Right lobe of liver (tissue), 6 donors: ENCODE data around the gene UGP2. TPM values are rescaled to one million over a fixed set of nuclear protein-coding genes. Genes with fewer than 3 reads are reported as not detected.
A peak's percentile ranks its signal among the peaks of the same experiment; 100 is the strongest.
"Not testable (repeated sequence)": the region's sequence is repeated elsewhere in the genome, so short reads cannot be mapped to it uniquely, and the experiment has no call there.

ENCODE experiments used
- ATAC-seq, 4 donors: fragments of 200-7000 bp; cut with Tn5 transposase; one replicate each; pipeline ENCODE4 v1.9.1; 2020; ENCODE audit warnings: mild to moderate bottlenecking in 4 of 4, moderate library complexity in 4 of 4
- DNase-seq, 3 donors: peaks; one replicate each; pipeline ENCODE4 v3.0.0-alpha.2; 2020
- H3K27ac ChIP-seq, 3 donors: fragments of 200-600 bp; one replicate each; pipeline ENCODE4 v1.8.0; 2022
- H3K27me3 ChIP-seq, 2 donors: fragments of 200-600 bp; one replicate each; pipeline ENCODE4 v1.8.0; 2022
- H3K36me3 ChIP-seq, 4 donors: fragments of 200-600 bp; sonication (generic) in 1 of 4; one replicate each; pipeline versions ENCODE4 v1.5.1 to v1.8.0; 2017 to 2022; ENCODE audit warnings: control low read depth in 1 of 4
- H3K4me1 ChIP-seq, 4 donors: fragments of 200-600 bp; sonication (generic) in 1 of 4; one replicate each; pipeline versions ENCODE4 v1.5.1 to v1.8.0; 2017 to 2022; ENCODE audit warnings: control low read depth in 1 of 4
- H3K4me3 ChIP-seq, 3 donors: fragments of 200-600 bp; one replicate each; pipeline ENCODE4 v1.8.0; 2022
- H3K9me3 ChIP-seq, 4 donors: fragments of 200-600 bp; sonication (generic) in 1 of 4; one replicate each; pipeline versions ENCODE4 v1.5.1 to v1.8.0; 2017 to 2022; ENCODE audit warnings: control low read depth in 1 of 4
- POLR2A ChIP-seq: fragments of 450-650 bp; IDR thresholded peaks from one replicate; pipeline ENCODE4 v1.6.1; 2017; ENCODE audit warnings: antibody characterized with exemption, mild to moderate bottlenecking
- WGBS: methylation state at CpG from one replicate; pipeline ENCODE4 v1.1.6; 2018; ENCODE audit warnings: low coverage, low lambda C conversion rate; ENCODE audit not compliant: insufficient coverage; ENCODE audit errors: missing lambda C conversion rate; 5-methylcytosine and 5-hydroxymethylcytosine counted together
- intact Hi-C, 2 donors: fragments of 100-400 bp; cut with DNase I; formaldehyde crosslinking; loops; one replicate each; pipeline versions ENCODE4 v1.11.2 to v1.14.1; 2022
- total RNA-seq, 6 experiments: library from RNA; depleted of rRNA in 2 of 6; stranded (reverse); fragments of >200 nt in 2 of 6; fragmentation: NEBNext Ultra II Directional in 3 of 6; extraction: Animal tissue kit (Norgen Biotek cat#: 25700) in 3 of 6; gene quantifications; one replicate each; pipeline versions ENCODE4 v1.1.0 to v1.2.4, GENCODE V29; 2016 to 2023
- TF ChIP-seq, protein P1 (sequence below), 4 donors: fragments of 200-600 bp in 3 of 4; fragments of 450-650 bp in 1 of 4; IDR thresholded peaks; one replicate each; pipeline versions ENCODE4 v1.5.1 to v1.8.0; 2016 to 2022; ENCODE audit warnings: antibody characterized with exemption in 4 of 4, mild to moderate bottlenecking in 2 of 4
- donor health status: DM: no; HTN: yes; CAD: no.
- donor health status: DM: no; HTN: no; CAD: no.
- donor health status: DM: no; HTN: no; CAD: no.
- donor health status: DM: no; HTN: yes; CAD: no.
- donor health status: DM: no; HTN: yes; CAD: no.

UGP2 gene
- total RNA-seq, 6 experiments from 2014 or later: 276 to 691 (median 425) TPM

GRCh38 chr2:63801455-63801854 is 40.2 kb upstream of the UGP2 start:
- WGBS: 100% methylated on average over 3 of the region's 6 CpGs
- DNase-seq: no peak
- Histone ChIP-seq H3K9me3 (no peaks in the 10 kb centered on the region), H3K36me3 (no peaks in the 10 kb centered on the region), H3K27ac (no peak overlapping the region), H3K4me3 (no peak overlapping the region), H3K4me1 (peaks cover 0 to 7% (median 0%) of the 10 kb centered on the region in 4 donors), H3K27me3 (no peaks in the 10 kb centered on the region)
- TF ChIP-seq, protein P1, sequence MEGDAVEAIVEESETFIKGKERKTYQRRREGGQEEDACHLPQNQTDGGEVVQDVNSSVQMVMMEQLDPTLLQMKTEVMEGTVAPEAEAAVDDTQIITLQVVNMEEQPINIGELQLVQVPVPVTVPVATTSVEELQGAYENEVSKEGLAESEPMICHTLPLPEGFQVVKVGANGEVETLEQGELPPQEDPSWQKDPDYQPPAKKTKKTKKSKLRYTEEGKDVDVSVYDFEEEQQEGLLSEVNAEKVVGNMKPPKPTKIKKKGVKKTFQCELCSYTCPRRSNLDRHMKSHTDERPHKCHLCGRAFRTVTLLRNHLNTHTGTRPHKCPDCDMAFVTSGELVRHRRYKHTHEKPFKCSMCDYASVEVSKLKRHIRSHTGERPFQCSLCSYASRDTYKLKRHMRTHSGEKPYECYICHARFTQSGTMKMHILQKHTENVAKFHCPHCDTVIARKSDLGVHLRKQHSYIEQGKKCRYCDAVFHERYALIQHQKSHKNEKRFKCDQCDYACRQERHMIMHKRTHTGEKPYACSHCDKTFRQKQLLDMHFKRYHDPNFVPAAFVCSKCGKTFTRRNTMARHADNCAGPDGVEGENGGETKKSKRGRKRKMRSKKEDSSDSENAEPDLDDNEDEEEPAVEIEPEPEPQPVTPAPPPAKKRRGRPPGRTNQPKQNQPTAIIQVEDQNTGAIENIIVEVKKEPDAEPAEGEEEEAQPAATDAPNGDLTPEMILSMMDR (IDR thresholded peaks at IDR 0.05): no peak
- TF ChIP-seq POLR2A: no peak
- ATAC-seq: no peak
- intact Hi-C loops: no loop called here

- intact Hi-C loops: no loop called here
- H3K36me3 ChIP-seq: no peaks in the 10 kb centered on the region
- no peak overlapping the region for H3K27ac ChIP-seq
- no peaks in the 10 kb centered on the region for H3K27me3 ChIP-seq
- no peak for TF ChIP-seq POLR2A
- TF ChIP-seq, protein P1 (IDR thresholded peaks at IDR 0.05): no peak
- H3K4me1 ChIP-seq: peaks cover 0 to 7% (median 0%) of the 10 kb centered on the region in 4 donors
- no peaks in the 10 kb centered on the region for H3K9me3 ChIP-seq
- DNase-seq (no peak), ATAC-seq (peak; percentile 56 to 75 (median 60))
- no peak overlapping the region for H3K4me3 ChIP-seq
Measured at GRCh38 chr2:63805412-63805811, 36.3 kb upstream of the UGP2 start.

GRCh38 chr2:63808036-63808435 is 33.7 kb upstream of the UGP2 start:
- no CpG with 5 or more reads among the region's 6 CpGs for WGBS
- not testable (repeated sequence) for H3K27me3 ChIP-seq

DNA sequence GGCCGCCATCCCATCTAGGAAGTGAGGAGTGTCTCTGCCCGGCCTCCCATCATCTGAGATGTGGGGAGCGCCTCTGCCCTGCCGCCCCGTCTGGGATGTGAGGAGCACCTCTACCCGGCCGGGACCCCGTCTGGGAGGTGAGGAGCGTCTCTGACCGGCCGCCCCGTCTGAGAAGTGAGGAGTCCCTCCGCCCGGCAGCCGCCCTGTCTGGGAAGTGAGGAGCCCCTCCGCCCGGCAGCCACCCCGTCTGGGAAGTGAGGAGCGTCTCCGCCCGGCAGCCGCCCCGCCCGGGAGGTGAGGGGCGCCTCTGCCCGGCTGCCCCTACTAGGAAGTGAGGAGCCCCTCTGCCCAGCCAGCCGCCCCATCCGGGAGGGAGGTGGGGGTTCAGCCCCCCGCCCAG is 32.8 kb upstream of the UGP2 start:
- not testable (repeated sequence) for DNase-seq, H3K4me1 ChIP-seq, H3K27me3 ChIP-seq

More at GRCh38 chr2:63808036-63808435, 33.7 kb upstream of the UGP2 start:
- H3K9me3 ChIP-seq, H3K4me3 ChIP-seq, intact Hi-C loops, H3K36me3 ChIP-seq, ATAC-seq, DNase-seq, H3K27ac ChIP-seq, H3K4me1 ChIP-seq: not testable (repeated sequence)

DNA sequence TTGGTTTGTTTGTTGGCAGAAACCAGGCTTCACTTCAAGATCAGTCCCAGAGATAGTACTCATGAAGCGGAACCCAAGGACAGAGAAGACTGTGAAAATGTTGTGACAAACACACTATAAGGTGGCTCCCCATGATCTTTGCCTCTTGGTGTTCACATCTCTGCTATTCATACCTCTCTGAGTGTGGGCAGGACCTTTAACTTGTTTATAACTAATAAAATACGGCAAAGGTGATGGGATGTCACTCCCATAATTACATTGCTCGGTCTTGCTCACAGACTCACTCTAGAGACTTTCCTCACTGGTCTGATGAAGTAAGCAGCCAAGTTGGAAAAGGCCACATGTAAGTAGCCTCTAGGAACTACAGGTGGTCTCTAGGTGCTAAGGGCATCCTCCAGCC is 30.6 kb upstream of the UGP2 start:
- H3K27me3 ChIP-seq: no peaks in the 10 kb centered on the region
- WGBS: 88% methylated on average over 3 of the region's 3 CpGs
- no peak overlapping the region for H3K27ac ChIP-seq
- DNase-seq: no peak
- no peaks in the 10 kb centered on the region for H3K36me3 ChIP-seq
- H3K4me1 ChIP-seq: peaks cover 0 to 6% (median 0%) of the 10 kb centered on the region in 4 donors
- H3K4me3 ChIP-seq: no peak overlapping the region
- H3K9me3 ChIP-seq: no peaks in the 10 kb centered on the region
- TF ChIP-seq, protein P1 (IDR thresholded peaks at IDR 0.05): no peak
- TF ChIP-seq POLR2A: no peak
- intact Hi-C loops: no loop called here
- ATAC-seq: no peak

More for the DNA sequence above, 32.8 kb upstream of the UGP2 start:
- intact Hi-C loops, H3K9me3 ChIP-seq, H3K27ac ChIP-seq, ATAC-seq, H3K4me3 ChIP-seq, H3K36me3 ChIP-seq: not testable (repeated sequence)
- no CpG with 5 or more reads among the region's 29 CpGs for WGBS

- intact Hi-C loops, H3K27me3 ChIP-seq, H3K36me3 ChIP-seq, ATAC-seq, DNase-seq, H3K27ac ChIP-seq, H3K9me3 ChIP-seq, H3K4me3 ChIP-seq: not testable (repeated sequence)
- H3K4me1 ChIP-seq: peaks cover 0 to 12% (median 0%) of the 10 kb centered on the region in 4 donors
- 92% methylated on average over 7 of the region's 7 CpGs for WGBS
Measured at GRCh38 chr2:63811870-63812269, 29.8 kb upstream of the UGP2 start.
